Body of pancreas (tissue), 4 donors: ENCODE results near the gene RALGPS2. TPM values are rescaled to one million over a fixed set of nuclear protein-coding genes. Genes with fewer than 3 reads are reported as not detected.

Experiments used
- ATAC-seq: fragments of 150-250 bp; one replicate; pipeline ENCODE4 v1.9.1; 2016
- DNase-seq, 4 donors: peaks; one replicate each; pipeline ENCODE4 v3.0.0-alpha.2; 2019
- H3K27ac ChIP-seq, 4 donors: fragments of 200-600 bp; sonication (generic); 1 replicate in 3 of 4; 2 replicates in 1 of 4; pipeline versions ENCODE4 v1.5.1 to v1.6.1; 2016 to 2019; ENCODE audit warnings: mild to moderate bottlenecking in 1 of 4, mixed read lengths in 1 of 4, moderate library complexity in 1 of 4
- H3K27me3 ChIP-seq, 2 donors: fragments of 200-600 bp; sonication (generic); one replicate each; pipeline ENCODE4 v1.6.0; 2016; ENCODE audit warnings: mild to moderate bottlenecking in 1 of 2
- H3K36me3 ChIP-seq, 2 donors: fragments of 200-600 bp; sonication (generic); replicated peaks in 1 of 2; 2 replicates each; pipeline ENCODE4 v1.5.1; 2016; ENCODE audit warnings: low read depth in 2 of 2; ENCODE audit not compliant: insufficient read depth in 1 of 2
- H3K4me1 ChIP-seq: fragments of 200-600 bp; sonication (generic); one replicate; pipeline ENCODE4 v1.6.0; 2016
- H3K4me3 ChIP-seq, 2 donors: fragments of 200-600 bp; sonication (generic); 1 replicate in 1 of 2; 2 replicates in 1 of 2; pipeline ENCODE4 v1.5.1; 2016 to 2019
- H3K9me3 ChIP-seq, 3 donors: fragments of 200-600 bp; sonication (generic); 1 replicate in 2 of 3; 2 replicates in 1 of 3; pipeline ENCODE4 v1.5.1; 2016
- CTCF ChIP-seq, 7 experiments: fragments of 450-650 bp in 4 of 7; fragments of 200-600 bp in 3 of 7; sonication (generic) in 3 of 7; IDR thresholded peaks; one replicate each; pipeline ENCODE4 v1.5.1; 2016 to 2019; ENCODE audit warnings: antibody characterized with exemption in 7 of 7
- POLR2A ChIP-seq, 3 donors: fragments of 450-650 bp; IDR thresholded peaks; one replicate each; pipeline ENCODE4 v1.6.1; 2016; ENCODE audit warnings: antibody characterized with exemption in 3 of 3, mild to moderate bottlenecking in 2 of 3
- WGBS, 2 donors: methylation state at CpG; one replicate each; pipeline ENCODE4 v1.1.5; 2017; 5-methylcytosine and 5-hydroxymethylcytosine counted together
- intact Hi-C: fragments of 100-400 bp; cut with DNase I; formaldehyde crosslinking; loops from one replicate; pipeline ENCODE4 v1.15.1; 2023
- total RNA-seq, 2 donors: library from RNA; depleted of rRNA; stranded (reverse); fragments of >200 nt; gene quantifications; one replicate each; pipeline ENCODE4 v1.1.0, GENCODE V29; 2016

Gene RALGPS2
- total RNA-seq, 2 donors from 2014 or later, result 9.1 to 10.9 TPM

- DNase-seq, result no peak
- TF ChIP-seq CTCF (IDR thresholded peaks at IDR 0.05), result no peak
- TF ChIP-seq POLR2A (IDR thresholded peaks at IDR 0.05), result no peak
- no peaks in the 10 kb centered on the region for H3K4me1 ChIP-seq
- 89 to 93% methylated on average over 4 of the region's 4 CpGs for WGBS, 2 donors
- no peaks in the 10 kb centered on the region for H3K27me3 ChIP-seq
- no peaks in the 10 kb centered on the region for H3K36me3 ChIP-seq
- intact Hi-C loops, result no loop called here
- no peak overlapping the region for H3K27ac ChIP-seq
- no peak for ATAC-seq
- H3K9me3 ChIP-seq, result no peaks in the 10 kb centered on the region
- H3K4me3 ChIP-seq, result no peak overlapping the region
These were observed 10.6 kb upstream of the RALGPS2 start for GRCh38 chr1:178714453-178714852.

GRCh38 chr1:178716111-178716510 is 8.9 kb upstream of the RALGPS2 start:
- Histone ChIP-seq H3K4me1 (no peaks in the 10 kb centered on the region), H3K27me3 (no peaks in the 10 kb centered on the region), H3K36me3 (no peaks in the 10 kb centered on the region), H3K27ac (no peak overlapping the region), H3K9me3 (no peaks in the 10 kb centered on the region), H3K4me3 (no peak overlapping the region)
- ATAC-seq, result no peak
- intact Hi-C loops, result no loop called here
- TF ChIP-seq POLR2A (IDR thresholded peaks at IDR 0.05) (no peak), CTCF (IDR thresholded peaks at IDR 0.05) (no peak)
- DNase-seq, result no peak

GRCh38 chr1:178718520-178718919 is 6.5 kb upstream of the RALGPS2 start:
- ATAC-seq, result no peak
- WGBS, 2 donors, result 62 to 74% methylated on average over 1 of the region's 1 CpG

GRCh38 chr1:178723546-178723945 is 1.5 kb upstream of the RALGPS2 start:
- no peak for TF ChIP-seq POLR2A (IDR thresholded peaks at IDR 0.05)
- no peak for TF ChIP-seq CTCF (IDR thresholded peaks at IDR 0.05)
- Histone ChIP-seq H3K27me3 (no peaks in the 10 kb centered on the region), H3K9me3 (no peaks in the 10 kb centered on the region), H3K27ac (no peak overlapping the region), H3K4me3 (no peak overlapping the region), H3K4me1 (peaks cover 16% of the 10 kb centered on the region), H3K36me3 (no peaks in the 10 kb centered on the region)
- ATAC-seq (no peak), DNase-seq (no peak)
- WGBS, 2 donors, result 66 to 67% methylated on average over 3 of the region's 3 CpGs
- intact Hi-C loops, result no loop called here

More at GRCh38 chr1:178718520-178718919, 6.5 kb upstream of the RALGPS2 start:
- no peak overlapping the region for H3K27ac ChIP-seq
- H3K4me1 ChIP-seq, result no peaks in the 10 kb centered on the region
- intact Hi-C loops, result no loop called here
- TF ChIP-seq CTCF (IDR thresholded peaks at IDR 0.05) (no peak), POLR2A (IDR thresholded peaks at IDR 0.05) (no peak)
- H3K4me3 ChIP-seq, result no peak overlapping the region
- no peak for DNase-seq
- no peaks in the 10 kb centered on the region for H3K36me3 ChIP-seq
- no peaks in the 10 kb centered on the region for H3K9me3 ChIP-seq
- no peaks in the 10 kb centered on the region for H3K27me3 ChIP-seq

- H3K36me3 ChIP-seq, result no peaks in the 10 kb centered on the region
- peaks cover 16% of the 10 kb centered on the region for H3K4me1 ChIP-seq
- no peaks in the 10 kb centered on the region for H3K27me3 ChIP-seq
- intact Hi-C loops, result no loop called here
- WGBS, 2 donors, result 69 to 72% methylated on average over 5 of the region's 5 CpGs
- H3K27ac ChIP-seq, result peak overlapping the region; percentile 77 to 99 (median 96)
- no peaks in the 10 kb centered on the region for H3K9me3 ChIP-seq
- peak overlapping the region; percentile 60 to 96 for H3K4me3 ChIP-seq
- no peak for TF ChIP-seq POLR2A (IDR thresholded peaks at IDR 0.05)
- no peak for TF ChIP-seq CTCF (IDR thresholded peaks at IDR 0.05)
- DNase-seq, result no peak
- no peak for ATAC-seq
These were observed 692 bp upstream of the RALGPS2 start for GRCh38 chr1:178724376-178724727.
